CD4-positive, alpha-beta T cell (primary cell): ENCODE data around the gene GPC6. TPM values are rescaled to one million over a fixed set of nuclear protein-coding genes. Genes with fewer than 3 reads are reported as not detected.

ENCODE experiments used
- ATAC-seq: fragments of 200-7000 bp; cut with Tn5 transposase; one replicate; pipeline ENCODE4 v1.10.0; 2022; ENCODE audit warnings: mild to moderate bottlenecking; ENCODE audit not compliant: poor library complexity
- CTCF ChIA-PET: fragments of 350-600 bp; sonication (Branson Sonifier 250); formaldehyde crosslinking; loops from one replicate; lab custom pipeline; 2021; ENCODE audit warnings: antibody characterized with exemption, inconsistent platforms; lab: Charles Lee
- POLR2A ChIA-PET: fragments of 350-600 bp; sonication (Branson Sonifier 250); formaldehyde crosslinking; loops from one replicate; lab custom pipeline; 2021; ENCODE audit warnings: antibody characterized with exemption, inconsistent platforms; lab: Charles Lee
- DNase-seq, 14 experiments: peaks; one replicate each; pipeline ENCODE4 v3.0.0-alpha.2; 2013 to 2020; ENCODE audit warnings: mixed read lengths in 2 of 14
- H3K27ac ChIP-seq, 2 donors: one replicate each; pipeline versions ENCODE4 v1.5.1 to v1.7.0; 2013; ENCODE audit warnings: low read length in 2 of 2, low read depth in 1 of 2, mild to moderate bottlenecking in 1 of 2
- H3K27me3 ChIP-seq, 2 experiments: 1 replicate in 1 of 2; 2 replicates in 1 of 2; pipeline versions ENCODE4 v1.6.1 to v1.7.0; 2013; ENCODE audit warnings: low read length in 2 of 2, control low read depth in 1 of 2, mild to moderate bottlenecking in 1 of 2, moderate library complexity in 1 of 2; ENCODE audit not compliant: insufficient read depth in 2 of 2, control insufficient read depth in 1 of 2
- H3K36me3 ChIP-seq: one replicate; pipeline ENCODE4 v1.6.1; 2013; ENCODE audit warnings: low read length, control low read depth; ENCODE audit not compliant: insufficient read depth
- H3K4me1 ChIP-seq: one replicate; pipeline ENCODE4 v1.6.1; 2013; ENCODE audit warnings: low read length, control low read depth; ENCODE audit not compliant: insufficient read depth
- H3K4me3 ChIP-seq: one replicate; pipeline ENCODE4 v1.5.1; 2013; ENCODE audit warnings: mild to moderate bottlenecking, low read length, moderate library complexity
- H3K9me3 ChIP-seq, 2 experiments: 1 replicate in 1 of 2; 2 replicates in 1 of 2; pipeline versions ENCODE4 v1.6.1 to v1.7.0; 2013; ENCODE audit warnings: low read length in 2 of 2, mild to moderate bottlenecking in 2 of 2, control low read depth in 1 of 2, moderate library complexity in 1 of 2; ENCODE audit not compliant: control insufficient read depth in 1 of 2, insufficient read depth in 1 of 2
- H3K27ac Mint-ChIP-seq: one replicate; pipeline ENCODE4 v1.8.0; 2020; ENCODE audit warnings: mixed read lengths
- H3K27me3 Mint-ChIP-seq: one replicate; pipeline ENCODE4 v1.8.0; 2021; ENCODE audit warnings: mixed read lengths
- H3K36me3 Mint-ChIP-seq: one replicate; pipeline ENCODE4 v1.8.0; 2021; ENCODE audit warnings: low read depth, mixed read lengths
- H3K4me1 Mint-ChIP-seq: one replicate; pipeline ENCODE4 v1.8.0; 2021; ENCODE audit warnings: low read depth, mixed read lengths
- H3K4me3 Mint-ChIP-seq: one replicate; pipeline ENCODE4 v1.8.0; 2020; ENCODE audit warnings: mild to moderate bottlenecking, mixed read lengths
- H3K9me3 Mint-ChIP-seq: one replicate; pipeline ENCODE4 v1.8.0; 2020; ENCODE audit warnings: mixed read lengths
- intact Hi-C, 2 experiments: fragments of 100-400 bp; cut with DNase I in 1 of 2; cut with micrococcal nuclease in 1 of 2; formaldehyde crosslinking; loops; one replicate each; pipeline versions ENCODE4 v1.15.1 to v1.9.0; 2023 to 2025; cut with DNase I, micrococcal nuclease
- total RNA-seq, 174 experiments: library from RNA in 2 of 174; stranded (reverse) in 2 of 174; gene quantifications; one replicate each; pipeline ENCODE4 v1.2.3 and lab custom pipeline; 2021 to 2026
- TF ChIP-seq, protein P1 (sequence below): fragments of 200-600 bp; IDR thresholded peaks from one replicate; pipeline ENCODE4 v1.8.0; 2022; ENCODE audit warnings: antibody characterized with exemption, mild to moderate bottlenecking

The GPC6 gene
- total RNA-seq, 2 experiments from 2014 or later, result not detected

DNA sequence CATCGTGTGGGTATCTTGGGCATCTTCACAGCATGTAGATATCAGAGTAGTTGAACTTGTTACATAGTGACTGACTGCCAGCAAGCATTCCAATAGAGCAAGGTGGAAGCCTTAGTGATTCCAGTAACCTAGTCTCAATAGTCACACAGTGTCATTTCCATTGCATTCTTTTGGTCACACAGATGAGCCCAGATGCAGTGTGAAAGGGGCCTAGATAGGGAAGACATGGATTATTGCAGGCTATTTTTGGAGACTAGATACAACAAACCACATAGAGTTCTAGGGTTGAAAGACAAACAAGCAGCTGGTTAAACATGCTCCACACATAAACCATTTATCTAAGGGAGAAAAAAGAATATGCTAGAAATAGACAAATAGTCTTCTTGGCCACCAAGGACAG is 699.4 kb downstream of the GPC6 start:
- intact Hi-C loops, result no loop called here

DNA sequence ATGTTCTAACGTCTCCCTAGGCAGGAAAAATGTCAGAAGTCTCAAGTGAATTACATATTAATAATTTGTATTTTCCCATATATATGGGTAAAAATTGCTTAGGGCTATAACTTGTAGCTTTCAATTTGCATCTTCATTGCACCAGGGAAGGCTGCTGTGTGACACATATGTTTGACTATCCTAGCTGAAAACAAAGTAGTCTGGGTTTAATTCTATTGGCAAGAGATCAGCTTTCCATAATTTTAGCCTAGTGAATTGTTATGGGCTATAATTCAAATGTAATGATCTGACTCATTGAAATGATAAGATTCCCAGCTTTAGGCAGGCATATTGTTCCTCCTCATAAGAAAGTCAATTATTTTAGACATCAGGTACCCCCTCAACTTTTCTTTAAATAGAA is 699.8 kb downstream of the GPC6 start:
- Mint-ChIP-seq H3K27me3 (peaks cover 5% of the 10 kb centered on the region), H3K4me3 (no peak overlapping the region), H3K4me1 (no peaks in the 10 kb centered on the region), H3K27ac (no peak overlapping the region), H3K9me3 (no peaks in the 10 kb centered on the region), H3K36me3 (no peaks in the 10 kb centered on the region)
- DNase-seq, result no peak
- intact Hi-C loops, result no loop called here
- Histone ChIP-seq H3K4me1 (no peaks in the 10 kb centered on the region), H3K9me3 (no peaks in the 10 kb centered on the region), H3K36me3 (no peaks in the 10 kb centered on the region), H3K27ac (no peak overlapping the region), H3K27me3 (no peaks in the 10 kb centered on the region), H3K4me3 (no peak overlapping the region)
- ChIA-PET POLR2A (no interaction called here), CTCF (no interaction called here)
- no peak for ATAC-seq
- TF ChIP-seq, protein P1, sequence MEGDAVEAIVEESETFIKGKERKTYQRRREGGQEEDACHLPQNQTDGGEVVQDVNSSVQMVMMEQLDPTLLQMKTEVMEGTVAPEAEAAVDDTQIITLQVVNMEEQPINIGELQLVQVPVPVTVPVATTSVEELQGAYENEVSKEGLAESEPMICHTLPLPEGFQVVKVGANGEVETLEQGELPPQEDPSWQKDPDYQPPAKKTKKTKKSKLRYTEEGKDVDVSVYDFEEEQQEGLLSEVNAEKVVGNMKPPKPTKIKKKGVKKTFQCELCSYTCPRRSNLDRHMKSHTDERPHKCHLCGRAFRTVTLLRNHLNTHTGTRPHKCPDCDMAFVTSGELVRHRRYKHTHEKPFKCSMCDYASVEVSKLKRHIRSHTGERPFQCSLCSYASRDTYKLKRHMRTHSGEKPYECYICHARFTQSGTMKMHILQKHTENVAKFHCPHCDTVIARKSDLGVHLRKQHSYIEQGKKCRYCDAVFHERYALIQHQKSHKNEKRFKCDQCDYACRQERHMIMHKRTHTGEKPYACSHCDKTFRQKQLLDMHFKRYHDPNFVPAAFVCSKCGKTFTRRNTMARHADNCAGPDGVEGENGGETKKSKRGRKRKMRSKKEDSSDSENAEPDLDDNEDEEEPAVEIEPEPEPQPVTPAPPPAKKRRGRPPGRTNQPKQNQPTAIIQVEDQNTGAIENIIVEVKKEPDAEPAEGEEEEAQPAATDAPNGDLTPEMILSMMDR, result no peak

More for the DNA sequence above, 699.4 kb downstream of the GPC6 start:
- H3K27me3 Mint-ChIP-seq, result peaks cover 5% of the 10 kb centered on the region
- H3K9me3 Mint-ChIP-seq, result no peaks in the 10 kb centered on the region
- DNase-seq (no peak), ATAC-seq (no peak)
- TF ChIP-seq, protein P1, result no peak
- Histone ChIP-seq H3K4me3 (no peak overlapping the region), H3K36me3 (no peaks in the 10 kb centered on the region), H3K9me3 (no peaks in the 10 kb centered on the region), H3K27me3 (no peaks in the 10 kb centered on the region), H3K4me1 (no peaks in the 10 kb centered on the region), H3K27ac (no peak overlapping the region)
- no peaks in the 10 kb centered on the region for H3K4me1 Mint-ChIP-seq
- H3K36me3 Mint-ChIP-seq, result no peaks in the 10 kb centered on the region
- no peak overlapping the region for H3K27ac Mint-ChIP-seq
- ChIA-PET POLR2A (no interaction called here), CTCF (no interaction called here)
- H3K4me3 Mint-ChIP-seq, result no peak overlapping the region

DNA sequence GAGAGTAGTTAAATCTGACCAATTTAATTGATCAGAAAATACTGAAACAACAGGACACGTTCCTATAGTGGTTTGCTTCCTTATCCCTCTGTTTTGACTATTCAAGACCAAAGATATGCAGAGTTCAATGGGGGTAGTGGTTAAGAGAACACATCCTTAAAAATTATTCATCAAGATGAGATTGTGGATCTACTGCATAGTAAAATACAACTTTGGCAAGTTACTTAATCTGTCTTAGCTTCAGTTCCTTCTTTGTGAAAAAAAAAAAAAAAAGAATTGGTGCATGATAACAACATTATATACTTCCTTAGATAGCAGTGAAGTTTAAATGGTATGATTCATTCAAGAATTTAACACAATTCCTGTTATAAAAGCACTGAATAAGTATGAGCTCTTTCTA is 700.8 kb downstream of the GPC6 start:
- H3K9me3 Mint-ChIP-seq, result no peaks in the 10 kb centered on the region
- H3K4me3 Mint-ChIP-seq, result no peak overlapping the region
- no peaks in the 10 kb centered on the region for H3K9me3 ChIP-seq
- no peaks in the 10 kb centered on the region for H3K4me1 ChIP-seq
- intact Hi-C loops, result no loop called here
- ChIA-PET POLR2A (no interaction called here), CTCF (interaction anchor here (0.5 kb wide), 1 partner anchor 502 kb away, joined by 3 read pairs; no protein-coding TSS in a partner anchor)
- no peak overlapping the region for H3K27ac Mint-ChIP-seq
- no peaks in the 10 kb centered on the region for H3K4me1 Mint-ChIP-seq
- no peaks in the 10 kb centered on the region for H3K36me3 ChIP-seq
- TF ChIP-seq, protein P1, result no peak
- no peaks in the 10 kb centered on the region for H3K36me3 Mint-ChIP-seq
- H3K4me3 ChIP-seq, result no peak overlapping the region
- no peaks in the 10 kb centered on the region for H3K27me3 ChIP-seq
- peaks cover 5% of the 10 kb centered on the region for H3K27me3 Mint-ChIP-seq
- no peak for DNase-seq
- no peak for ATAC-seq
- H3K27ac ChIP-seq, result no peak overlapping the region
